NCI-H1105 (cell line): ENCODE measurements around the gene ZC3H11A.
"Not testable (repeated sequence)": the region's sequence is repeated elsewhere in the genome, so short reads cannot be mapped to it uniquely, and the experiment has no call there.

Experiments
- DNase-seq: peaks from one replicate; lab custom pipeline; 2025; lab: John Stamatoyannopoulos, UW

The ZC3H11A gene

DNA sequence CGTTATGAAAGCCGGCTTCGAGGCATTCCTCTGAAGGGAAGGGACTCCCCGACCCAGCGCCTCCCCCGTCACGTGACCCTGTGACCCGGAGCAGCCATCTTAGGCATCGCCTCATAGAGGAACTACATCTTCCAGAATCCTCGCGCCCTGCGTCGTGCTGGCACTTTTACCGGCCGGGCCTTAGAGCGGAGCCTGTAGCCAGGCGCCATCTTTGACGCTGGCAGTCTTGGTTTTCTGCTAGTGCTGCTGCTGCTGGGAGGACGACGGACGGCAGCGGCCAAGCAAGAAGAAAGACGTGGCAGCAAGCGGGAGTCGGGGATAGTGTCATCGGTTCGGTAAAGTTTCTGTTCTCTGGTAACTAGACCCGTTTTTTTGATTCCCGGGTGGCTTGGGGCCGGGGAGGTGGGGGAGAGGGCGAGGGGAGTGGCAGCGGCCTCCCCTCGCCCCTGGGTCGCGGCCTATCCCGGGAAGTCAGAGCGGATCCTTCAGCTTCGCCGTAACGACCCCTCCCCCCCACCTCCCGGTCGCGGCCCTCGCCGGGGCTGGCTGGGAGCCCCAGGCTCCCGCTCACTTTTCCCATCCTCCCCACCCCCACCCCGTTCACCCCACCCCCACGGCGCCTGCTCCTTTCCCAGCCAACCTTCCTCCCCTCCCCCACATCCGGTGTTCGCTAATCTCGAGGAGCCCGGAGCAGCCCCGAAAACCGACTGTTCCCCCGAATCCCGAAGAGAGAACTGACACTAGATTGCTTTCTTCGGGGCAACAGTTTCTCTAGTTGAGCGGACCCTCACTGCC, at the start of gene ZC3H11A, which contains the start of gene ZBED6:
Gene ZC3H11A, plus strand, starts transcription at position 183 of the 795 bp plus-strand sequence. CDS start 21,448 bp downstream, outside the sequence.
Gene ZBED6, plus strand, starts transcription at position 183 of the 795 bp plus-strand sequence. CDS start 1,900 bp downstream, outside the sequence.
- peak; percentile 98 for DNase-seq

DNA sequence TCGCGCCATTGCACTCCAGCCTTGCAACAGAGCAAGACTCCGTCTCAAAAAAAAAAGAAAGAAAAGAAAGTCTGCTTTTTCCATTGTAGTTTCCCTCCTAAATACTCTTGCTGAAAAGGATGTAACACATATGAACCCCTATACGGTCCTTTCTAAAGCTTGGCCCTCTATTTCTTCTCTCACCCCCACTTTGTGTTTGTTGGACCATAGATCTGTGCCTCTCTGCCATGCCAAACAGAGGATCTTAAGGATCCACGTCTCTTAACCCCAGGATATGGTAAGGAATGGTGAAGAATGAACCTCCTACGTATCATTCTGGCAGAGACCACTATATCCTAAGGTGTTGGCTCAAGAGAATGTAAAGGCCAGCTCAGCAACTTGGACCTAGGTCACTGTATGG, 49.1 kb upstream of the ZC3H11A start:
- DNase-seq = no peak

DNA sequence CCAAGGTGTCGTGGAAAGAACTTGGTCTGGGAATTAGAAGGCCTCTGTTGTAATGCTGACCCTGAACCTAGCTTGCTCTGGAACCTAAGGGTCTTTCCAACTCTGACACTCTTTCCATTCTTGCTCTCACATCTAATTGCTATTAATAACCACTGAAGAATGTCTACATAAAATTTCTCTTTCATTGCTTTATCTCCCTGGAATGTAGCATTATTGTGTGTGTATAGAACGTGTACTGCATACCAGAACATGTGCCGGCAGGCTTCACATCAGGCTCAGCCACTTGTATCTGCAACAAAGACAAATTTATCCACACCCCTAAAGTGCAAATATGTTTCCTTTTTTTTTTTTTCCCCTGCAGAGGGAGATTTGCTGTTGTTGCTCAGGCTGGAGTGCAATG, 44.4 kb upstream of the ZC3H11A start:
- DNase-seq = no peak

DNA sequence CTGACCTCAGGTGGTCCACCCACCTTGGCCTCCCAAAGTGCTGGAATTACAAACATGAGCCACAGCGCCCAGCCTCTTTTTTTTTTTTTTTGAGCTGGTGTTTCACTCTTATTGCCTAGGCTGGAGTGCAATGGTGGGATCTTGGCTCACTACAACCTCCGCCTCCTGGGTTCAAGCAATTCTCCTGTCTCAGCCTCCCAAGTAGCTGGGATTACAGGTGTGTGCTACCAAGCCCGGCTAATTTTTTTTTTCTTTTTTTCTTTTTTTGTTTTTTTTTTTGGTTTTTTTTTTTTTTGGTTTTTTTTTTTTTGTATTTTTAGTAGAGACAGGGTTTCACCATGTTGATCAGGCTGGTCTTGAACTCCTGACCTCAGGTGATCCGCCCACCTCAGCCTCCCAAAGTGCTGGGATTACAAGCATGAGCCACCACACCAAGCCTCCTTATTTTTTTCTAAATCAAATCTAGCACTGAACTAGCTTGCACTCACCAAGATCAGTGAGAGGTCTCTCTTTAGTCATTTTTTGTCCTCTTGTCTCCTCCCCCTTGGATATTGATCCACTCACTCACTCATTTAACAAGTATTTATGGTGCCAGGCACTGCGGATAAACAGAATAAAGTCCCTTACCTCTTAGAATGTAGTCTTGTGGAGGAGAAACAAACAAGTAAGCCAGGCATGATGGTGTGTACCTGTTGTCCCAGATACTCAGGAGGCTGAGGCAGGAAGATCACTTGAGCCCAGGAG, 43.6 kb upstream of the ZC3H11A start:
- DNase-seq = not testable (repeated sequence)

DNA sequence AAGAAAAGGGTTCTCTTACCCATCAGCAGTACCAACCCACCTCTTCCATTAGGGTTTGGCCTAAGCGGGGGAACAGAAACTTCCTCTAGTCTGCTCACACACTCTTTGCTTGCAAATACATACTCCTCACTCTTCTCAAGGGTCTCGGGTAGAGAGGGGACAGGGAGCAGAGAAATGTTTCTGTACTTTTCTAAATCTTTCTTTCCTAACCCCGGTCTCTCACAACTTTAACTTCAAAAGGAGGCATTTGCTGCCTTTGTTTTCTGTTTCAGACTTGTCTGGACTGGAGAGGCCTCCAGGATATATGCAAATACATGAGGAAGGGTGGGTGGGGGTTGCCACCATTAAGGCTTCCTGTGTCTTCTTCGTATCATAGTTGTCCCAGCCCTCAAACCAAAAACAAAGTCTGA, 41.0 kb upstream of the ZC3H11A start:
- DNase-seq = no peak

DNA sequence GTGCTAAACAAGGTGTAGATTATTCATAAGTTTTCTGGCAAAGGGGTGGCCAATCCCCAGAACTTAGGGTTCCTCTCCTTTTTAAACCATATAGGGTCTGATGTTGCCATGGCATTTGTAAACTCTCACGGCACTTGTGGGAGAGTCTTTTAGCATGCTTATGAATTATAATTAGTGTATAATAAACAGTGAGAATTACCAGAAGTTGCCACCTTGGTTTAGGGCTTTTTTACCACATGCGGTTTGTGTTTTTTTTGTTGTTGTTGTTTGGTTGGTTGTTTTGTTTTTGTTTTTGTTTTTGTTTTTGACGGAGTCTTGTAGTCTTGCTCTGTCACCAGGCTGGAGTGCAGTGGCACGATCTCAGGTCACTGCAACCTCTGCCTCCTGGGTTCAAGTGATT, 39.4 kb upstream of the ZC3H11A start:
- DNase-seq = no peak

DNA sequence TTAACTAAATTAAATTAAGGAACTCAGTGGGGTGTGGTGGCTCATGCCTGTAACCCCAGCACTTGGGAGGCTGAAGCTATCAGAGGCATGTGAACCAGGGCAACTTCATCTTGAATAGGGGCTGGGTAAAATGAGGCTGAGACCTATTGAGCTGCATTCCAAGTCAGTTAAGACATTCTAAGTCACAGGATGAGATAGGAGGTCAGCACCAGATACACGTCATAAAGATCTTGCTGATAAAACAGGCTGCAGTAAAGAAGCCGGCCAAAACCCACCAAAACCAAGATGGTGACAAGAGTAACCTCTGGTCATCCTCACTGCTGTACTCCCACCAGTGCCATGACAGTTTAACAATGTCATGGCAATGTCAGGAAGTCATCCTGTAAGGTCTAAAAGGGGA, 36.7 kb upstream of the ZC3H11A start:
- DNase-seq = not testable (repeated sequence)

DNA sequence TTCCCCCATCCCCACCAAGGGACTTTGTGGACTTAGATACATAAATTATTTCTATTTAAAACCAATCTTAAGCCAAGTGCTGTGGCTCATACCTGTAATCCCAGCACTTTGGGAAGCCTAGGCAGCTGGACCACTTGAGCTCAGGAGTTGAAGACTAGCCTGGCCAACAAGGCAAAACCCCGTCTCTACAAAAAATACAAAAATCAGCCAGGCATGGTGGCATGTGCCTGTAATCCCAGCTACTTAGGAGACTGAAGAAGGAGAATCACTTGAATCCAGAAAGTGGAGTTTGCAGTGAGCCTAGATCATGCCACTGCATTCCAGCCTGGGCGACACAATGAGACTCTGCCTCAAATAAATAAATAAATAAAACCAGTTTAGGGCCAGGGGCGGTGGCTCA, 34.9 kb upstream of the ZC3H11A start:
- DNase-seq = no peak

DNA sequence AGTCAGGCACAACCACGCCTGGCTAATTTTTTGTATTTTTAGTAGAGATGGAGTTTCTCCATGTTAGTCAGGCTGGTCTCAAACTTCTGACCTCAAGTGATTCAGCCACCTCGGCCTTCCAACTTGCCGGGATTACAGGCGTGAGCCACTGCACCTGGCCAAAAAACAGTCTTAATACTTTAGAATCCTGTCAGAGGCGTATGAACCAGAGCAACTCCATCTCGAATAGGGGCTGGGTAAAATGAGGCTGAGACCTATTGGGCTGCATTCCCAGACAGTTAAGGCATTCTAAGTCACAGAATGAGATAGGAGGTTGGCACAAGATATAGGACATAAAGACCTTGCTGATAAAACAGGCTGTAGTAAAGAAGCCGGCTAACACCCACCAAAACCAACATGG, 33.5 kb upstream of the ZC3H11A start:
- not testable (repeated sequence) for DNase-seq

DNA sequence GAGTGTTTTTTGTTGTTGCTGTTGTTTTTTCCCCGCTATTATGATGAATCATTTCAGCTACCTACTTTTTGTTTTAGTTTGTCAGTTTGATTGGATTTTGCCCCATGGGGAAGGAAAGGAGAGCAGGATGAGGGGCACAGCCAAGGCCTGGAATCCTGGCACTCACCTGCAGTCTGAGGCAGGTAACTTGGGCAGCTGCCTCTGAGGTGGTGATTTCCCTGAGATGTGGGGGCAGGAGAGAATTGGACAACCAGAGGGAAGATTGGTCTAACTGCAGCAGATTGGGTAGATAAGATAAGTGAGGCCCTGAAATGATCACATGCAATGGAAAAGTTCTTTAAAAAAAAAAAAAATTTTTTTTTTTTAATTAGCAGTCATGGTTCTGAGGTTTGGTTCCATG, 31.9 kb upstream of the ZC3H11A start:
- DNase-seq = no peak

DNA sequence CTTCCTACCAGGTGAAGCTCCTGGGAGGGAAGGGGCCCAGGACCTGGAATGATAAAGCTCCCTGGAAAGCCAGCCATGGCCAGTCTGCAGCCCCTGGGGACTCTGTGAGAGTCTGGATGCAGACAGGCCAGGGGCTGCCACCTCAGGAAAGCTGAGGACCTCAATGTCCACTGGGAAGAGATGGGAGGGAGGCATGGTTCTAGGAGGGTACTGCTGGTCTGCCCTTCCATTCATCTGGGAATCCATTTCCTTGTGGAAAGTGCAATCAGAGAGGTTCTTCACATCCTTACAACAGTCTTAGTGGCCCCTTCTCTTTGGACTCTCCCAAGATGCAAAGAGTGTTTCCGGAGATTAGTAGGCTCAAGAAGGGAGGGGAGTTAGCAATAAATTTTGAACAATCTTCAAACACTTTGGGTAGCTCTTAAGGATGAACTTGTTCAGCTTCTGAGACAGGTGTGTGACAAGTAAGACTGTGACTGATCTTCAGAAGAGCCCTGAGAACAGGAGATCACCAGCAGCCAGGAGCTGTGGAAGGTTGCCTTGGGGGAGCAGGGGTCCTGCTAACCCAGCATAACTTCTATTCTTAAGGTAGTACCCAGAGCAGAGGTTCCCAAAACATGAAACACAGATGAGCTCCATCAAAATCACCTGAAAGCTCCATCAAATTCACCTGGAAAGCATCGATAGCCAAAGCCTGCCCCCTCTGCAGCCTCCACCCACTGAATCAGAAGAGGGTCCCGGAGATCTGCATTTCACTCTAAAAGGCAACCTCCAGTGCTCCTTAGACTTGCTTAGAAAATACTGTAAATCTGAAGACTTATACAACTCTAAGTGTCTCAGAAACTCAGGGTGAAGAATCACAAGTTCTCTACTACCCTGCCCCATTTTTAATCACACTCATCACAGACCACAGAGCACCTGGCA, 31.1 kb upstream of the ZC3H11A start:
- no peak for DNase-seq

DNA sequence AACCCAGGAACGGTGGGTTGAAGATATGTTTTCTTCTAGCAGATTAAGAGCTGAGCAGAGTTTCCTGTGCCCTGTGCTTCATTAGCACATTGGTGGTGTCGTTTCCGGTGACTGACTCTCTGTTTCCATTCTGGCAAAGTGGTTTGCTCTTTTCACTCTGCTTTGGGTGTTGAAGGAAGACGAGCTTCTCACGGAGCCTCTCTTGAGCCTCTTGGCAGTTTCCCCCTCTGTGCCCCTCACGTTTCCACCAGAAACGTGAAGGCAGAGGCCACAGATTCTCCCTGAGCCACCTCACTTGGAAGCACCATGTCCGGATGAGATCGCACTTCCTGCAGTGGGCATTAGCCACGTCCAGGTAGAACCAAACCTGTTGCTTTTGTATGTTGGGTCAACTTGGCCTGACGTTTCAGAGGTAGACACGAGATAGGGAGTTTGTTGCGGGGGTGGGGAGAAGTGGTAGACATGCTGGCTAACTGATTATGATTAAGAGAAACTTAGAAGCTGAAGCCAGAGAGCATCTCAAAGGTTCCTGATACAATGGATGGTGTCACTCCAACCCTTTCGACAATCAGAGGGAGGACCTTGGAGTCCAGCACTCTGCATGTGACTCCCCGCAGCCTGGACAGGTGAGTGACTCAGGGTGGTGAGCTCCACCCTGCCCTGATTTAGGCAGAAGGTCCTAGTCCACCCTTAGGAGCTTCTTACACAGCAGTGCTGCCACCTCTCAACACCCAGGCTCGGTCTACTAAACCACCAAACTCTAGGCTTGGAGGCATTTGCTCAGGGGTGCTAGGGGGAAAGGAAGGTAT, 30.2 kb upstream of the ZC3H11A start, which contains the start of gene LAX1:
Gene LAX1, plus strand, starts transcription at position 155 of the 809 bp plus-strand sequence. Its CDS starts 383 bp downstream, at position 538.
- DNase-seq = no peak

DNA sequence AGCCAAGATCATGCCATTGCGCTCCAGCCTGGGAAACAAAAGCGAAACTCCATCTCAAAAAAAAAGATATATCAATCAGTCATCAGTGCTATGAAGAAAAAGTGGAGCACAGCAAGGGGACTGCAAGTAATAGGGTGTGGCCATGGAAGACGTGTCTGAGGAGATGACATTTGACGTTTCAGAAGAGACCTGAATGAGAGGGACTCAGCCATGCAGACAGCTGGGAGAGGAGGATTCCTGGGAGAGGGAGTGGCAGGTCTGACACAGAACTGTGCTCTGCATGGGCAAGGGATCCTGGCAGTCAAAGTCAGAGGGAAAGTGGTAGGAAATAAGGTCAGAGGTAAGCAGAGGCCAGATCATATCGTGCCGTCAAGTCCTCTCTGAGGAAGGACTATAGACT, 27.2 kb upstream of the ZC3H11A start:
- no peak for DNase-seq

DNA sequence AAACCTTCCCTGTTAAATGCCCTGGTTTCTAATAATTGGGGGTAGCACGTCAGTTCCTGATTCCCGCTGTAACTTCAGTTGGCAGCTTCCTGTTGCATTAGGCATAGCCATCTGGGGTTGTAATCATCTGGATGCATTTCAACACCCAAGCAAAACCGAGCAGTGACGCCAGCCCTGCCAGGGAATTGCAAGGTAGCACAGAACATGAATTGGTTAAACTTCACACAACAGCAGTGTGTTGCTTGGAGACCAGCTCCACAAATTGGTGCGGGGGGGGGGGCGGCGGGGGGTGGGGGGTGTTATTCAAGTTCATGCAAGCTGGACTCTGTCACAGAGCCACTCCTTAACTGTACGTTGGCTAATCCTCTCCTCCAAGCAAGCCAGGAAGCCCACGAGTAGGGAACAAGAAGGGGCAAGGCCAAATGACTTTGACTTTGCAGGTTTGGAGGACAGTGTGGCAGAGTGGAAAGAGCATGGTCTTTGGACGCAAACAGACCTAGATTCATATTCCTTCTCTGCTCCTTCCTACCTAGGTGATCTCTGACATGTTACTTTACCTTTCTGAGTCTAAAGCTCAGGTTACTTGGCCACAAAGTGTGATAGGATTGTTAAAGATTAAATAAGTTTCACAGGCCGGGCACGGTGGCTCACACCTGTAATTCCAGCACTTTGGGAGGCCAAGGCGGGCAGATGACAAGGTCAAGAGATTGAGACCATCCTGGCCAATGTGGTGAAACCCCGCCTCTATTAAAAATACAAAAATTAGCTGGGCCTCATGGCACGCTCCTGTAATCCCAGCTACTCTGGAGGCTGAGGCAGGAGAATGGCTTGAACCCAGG, 25.7 kb upstream of the ZC3H11A start:
- DNase-seq = peak; percentile 45

DNA sequence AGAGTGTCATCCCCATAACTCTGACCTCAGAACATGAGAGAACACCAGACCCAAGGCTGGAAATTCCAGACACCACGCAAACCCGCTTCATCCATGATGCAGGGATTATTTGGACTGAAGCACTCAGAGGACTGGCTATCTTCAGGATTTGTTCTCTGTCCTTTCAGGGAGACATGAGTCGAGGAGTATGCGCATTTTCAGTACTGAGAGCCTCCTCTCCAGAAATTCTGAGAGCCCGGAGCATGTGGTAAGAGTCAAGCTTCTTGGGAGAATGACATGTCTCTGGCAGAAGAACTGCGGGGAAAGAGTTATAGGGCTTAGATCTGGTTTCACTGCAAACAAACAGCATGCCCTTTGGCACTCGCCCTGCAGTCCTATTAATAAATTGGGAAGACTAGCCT, 23.5 kb upstream of the ZC3H11A start:
- DNase-seq = no peak

DNA sequence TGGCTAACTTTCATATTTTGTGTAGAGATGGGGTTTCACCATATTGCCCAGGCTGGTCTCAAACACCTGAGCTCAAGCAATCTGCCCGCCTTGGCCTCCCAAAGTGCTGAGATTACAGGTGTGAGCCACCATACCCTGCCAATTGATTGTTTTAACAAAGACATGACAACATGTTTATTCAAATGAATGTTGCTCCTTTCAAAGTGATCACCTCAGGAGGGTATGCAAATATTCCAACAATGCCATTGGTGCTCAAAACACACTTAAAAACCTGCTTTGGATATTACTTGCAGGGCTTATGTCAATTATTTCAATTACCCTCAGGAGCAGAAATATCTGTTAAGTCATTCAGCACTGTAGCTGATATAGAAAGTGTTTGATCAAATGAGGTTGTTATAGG, 22.6 kb upstream of the ZC3H11A start:
- no peak for DNase-seq

DNA sequence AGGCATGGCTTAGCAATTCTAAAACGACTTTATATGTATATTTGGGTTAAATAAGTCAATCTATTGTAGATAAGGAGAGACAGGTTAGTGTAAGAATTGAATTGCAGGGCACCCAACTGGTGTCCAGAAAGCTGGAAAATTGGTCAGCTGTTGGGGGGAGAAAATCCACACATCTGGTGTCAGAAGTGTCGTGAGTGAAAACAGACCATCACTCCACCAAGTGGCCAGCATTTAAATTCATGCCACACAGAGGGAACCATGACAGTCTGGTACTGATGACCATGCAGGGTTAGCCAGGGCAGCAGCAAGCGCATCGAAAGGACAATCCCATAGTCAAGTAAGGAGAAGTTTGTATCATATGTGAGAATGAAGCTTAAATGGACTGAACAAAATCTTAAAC, 18.8 kb upstream of the ZC3H11A start:
- no peak for DNase-seq

DNA sequence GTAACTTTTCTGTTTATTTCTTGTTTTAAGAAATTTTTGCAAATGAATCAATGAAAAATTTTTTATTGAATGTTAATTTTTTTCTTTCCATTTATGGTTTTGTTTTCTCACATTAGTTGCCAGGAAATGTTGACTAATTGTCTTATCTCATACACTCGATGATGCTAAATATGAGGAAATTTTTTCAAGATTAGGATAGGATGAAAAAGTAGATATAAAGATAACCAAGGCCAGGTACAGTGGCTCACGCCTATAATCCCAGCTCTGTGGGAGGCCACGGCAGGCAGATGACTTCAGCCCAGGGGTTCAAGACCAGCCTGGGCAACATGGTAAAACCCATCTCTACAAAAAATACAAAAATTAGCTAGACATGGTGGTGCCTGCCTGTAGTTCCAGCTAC, 17.8 kb upstream of the ZC3H11A start:
- no peak for DNase-seq

DNA sequence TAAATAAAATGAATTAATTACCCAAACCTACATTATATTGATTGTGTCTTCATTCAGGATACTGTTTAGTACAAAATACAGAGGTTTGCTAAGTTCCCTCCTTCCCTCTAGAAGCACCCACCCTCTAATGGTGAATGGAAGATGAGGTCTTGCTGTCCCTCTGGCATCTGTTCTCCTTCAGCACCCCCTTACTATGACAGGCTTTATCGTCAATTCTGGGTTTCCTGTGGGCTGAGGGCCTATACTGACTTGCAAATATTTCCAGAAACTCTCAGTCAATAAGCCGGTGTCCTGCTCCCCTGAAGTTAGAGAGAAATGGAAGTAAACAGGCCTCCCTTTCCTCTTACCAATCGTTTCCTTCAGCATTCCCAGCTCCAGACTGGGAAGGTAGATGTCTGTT, 17.3 kb upstream of the ZC3H11A start:
- DNase-seq = no peak

DNA sequence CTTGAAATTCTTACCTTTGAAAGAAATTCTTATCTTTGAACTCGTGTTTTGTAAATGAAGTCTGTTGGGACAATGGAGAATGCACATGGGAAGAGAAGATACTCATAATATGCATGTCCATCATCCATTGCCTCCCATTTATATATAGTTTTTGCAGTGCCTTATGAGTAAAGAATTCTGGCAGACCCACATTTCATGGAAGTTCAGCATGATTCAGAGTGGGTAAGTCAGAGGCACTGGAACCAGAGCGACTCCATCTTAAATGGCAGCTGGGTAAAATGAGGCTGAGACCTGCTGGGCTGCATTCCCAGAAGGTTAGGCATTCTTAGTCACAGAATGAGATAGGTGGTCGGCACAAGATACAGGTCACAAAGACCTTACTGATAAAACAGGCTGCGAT, 16.6 kb upstream of the ZC3H11A start:
- no peak for DNase-seq
